Effector memory CD4-positive, alpha-beta T cell (primary cell): ENCODE results near the gene HOTAIR.

Experiments used
- DNase-seq, 3 donors: peaks; one replicate each; pipeline ENCODE4 v3.0.0-alpha.2; 2020
- H3K27ac ChIP-seq: 2 replicates; pipeline ENCODE4 v1.7.0; 2013; ENCODE audit warnings: mild to moderate bottlenecking, low read length, moderate library complexity; ENCODE audit not compliant: insufficient read depth, poor library complexity, severe bottlenecking
- H3K27me3 ChIP-seq: replicated peaks from 2 replicates; pipeline ENCODE4 v1.7.0; 2013; ENCODE audit warnings: mild to moderate bottlenecking, low read length; ENCODE audit not compliant: insufficient read depth, control insufficient read depth, poor library complexity, severe bottlenecking
- H3K36me3 ChIP-seq: 2 replicates; pipeline ENCODE4 v1.7.0; 2013; ENCODE audit warnings: mild to moderate bottlenecking, low read length, moderate library complexity; ENCODE audit not compliant: control insufficient read depth, insufficient read depth
- H3K4me1 ChIP-seq: 2 replicates; pipeline ENCODE4 v1.7.0; 2013; ENCODE audit warnings: low read length, mild to moderate bottlenecking; ENCODE audit not compliant: control insufficient read depth, insufficient read depth, poor library complexity, severe bottlenecking
- H3K4me3 ChIP-seq: 2 replicates; pipeline ENCODE4 v1.7.0; 2013; ENCODE audit warnings: low read length, low read depth, mild to moderate bottlenecking; ENCODE audit not compliant: insufficient read depth, poor library complexity, severe bottlenecking
- H3K9me3 ChIP-seq: 2 replicates; pipeline ENCODE4 v1.7.0; 2013; ENCODE audit warnings: mild to moderate bottlenecking, low read length, moderate library complexity; ENCODE audit not compliant: control insufficient read depth

The HOTAIR gene

GRCh38 chr12:53916788-53917655, 57.7 kb downstream of the HOTAIR start:
- no peaks in the 10 kb centered on the region for H3K4me1 ChIP-seq
- DNase-seq = no peak
- H3K36me3 ChIP-seq = no peaks in the 10 kb centered on the region
- no peak overlapping the region for H3K27ac ChIP-seq
- peaks cover 6% of the 10 kb centered on the region for H3K27me3 ChIP-seq
- no peaks in the 10 kb centered on the region for H3K9me3 ChIP-seq
- H3K4me3 ChIP-seq = no peak overlapping the region
